Skin epidermis (tissue), 12 donors: ENCODE data around the gene PGM5.

Experiments
- H3K27ac ChIP-seq, 21 experiments: fragments of 200-600 bp; sonication (generic) in 11 of 21; one replicate each; pipeline ENCODE4 v1.5.0; 2020; ENCODE audit warnings: mild to moderate bottlenecking in 3 of 21, inconsistent platforms in 2 of 21, moderate library complexity in 2 of 21
- H3K4me3 ChIP-seq, 7 experiments: fragments of 200-600 bp; sonication (generic) in 2 of 7; one replicate each; pipeline ENCODE4 v1.5.0; 2020; ENCODE audit warnings: inconsistent platforms in 2 of 7, mild to moderate bottlenecking in 2 of 7, moderate library complexity in 1 of 7

PGM5 gene

DNA sequence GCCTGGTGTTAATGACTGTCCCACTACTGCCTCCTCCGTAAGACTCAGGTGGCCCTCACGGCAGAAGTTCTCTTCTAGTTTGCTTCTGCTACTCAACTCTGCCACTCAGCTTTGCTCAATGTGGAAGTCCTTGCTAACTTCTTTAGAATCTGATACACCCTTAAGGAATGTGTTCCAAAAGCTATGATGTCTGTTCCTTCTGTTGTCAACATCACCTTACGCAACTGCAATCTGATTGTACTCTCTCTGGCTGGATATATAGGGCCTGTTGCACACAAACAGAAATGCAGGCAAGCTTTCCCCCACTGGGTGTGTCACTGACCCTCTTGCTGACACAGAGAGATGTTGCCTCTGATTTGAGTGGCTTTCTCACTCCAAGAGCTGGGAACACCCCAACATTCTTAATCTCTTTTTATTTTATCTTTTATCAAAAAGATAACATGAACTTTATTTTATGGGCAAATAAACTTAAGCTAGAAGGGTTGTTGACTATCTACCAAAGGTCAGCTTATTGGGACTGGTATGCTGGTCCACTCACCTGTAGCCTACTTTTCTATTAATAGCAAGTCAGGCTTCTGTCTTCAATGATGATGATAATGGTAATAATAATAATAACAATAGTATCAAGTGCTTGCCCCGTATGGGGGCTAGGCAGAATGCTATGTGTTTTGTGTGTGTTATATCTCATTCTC is 159.1 kb downstream of the PGM5 start:
- H3K4me3 ChIP-seq: no peak overlapping the region
- no peak overlapping the region for H3K27ac ChIP-seq

DNA sequence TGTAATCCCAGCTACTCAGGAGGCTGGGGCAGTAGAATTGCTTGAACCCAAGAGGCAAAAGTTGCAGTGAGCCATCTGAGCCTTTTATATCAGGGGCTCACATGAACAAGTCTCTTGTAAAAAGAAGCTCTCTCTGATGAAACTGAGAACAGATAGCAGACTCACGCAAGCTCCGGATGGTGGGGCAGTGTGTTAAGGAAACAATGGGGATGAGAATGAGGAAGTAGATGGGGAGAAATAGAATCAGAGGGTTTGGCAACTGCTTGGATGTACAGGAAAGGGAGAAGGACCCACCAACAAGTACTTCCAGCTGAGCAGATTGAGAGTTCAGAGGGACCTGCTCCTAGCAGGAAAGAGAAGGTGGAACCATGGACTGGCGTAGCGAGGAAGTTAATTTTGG is 165.7 kb downstream of the PGM5 start:
- Histone ChIP-seq H3K27ac (no peak overlapping the region), H3K4me3 (no peak overlapping the region)

DNA sequence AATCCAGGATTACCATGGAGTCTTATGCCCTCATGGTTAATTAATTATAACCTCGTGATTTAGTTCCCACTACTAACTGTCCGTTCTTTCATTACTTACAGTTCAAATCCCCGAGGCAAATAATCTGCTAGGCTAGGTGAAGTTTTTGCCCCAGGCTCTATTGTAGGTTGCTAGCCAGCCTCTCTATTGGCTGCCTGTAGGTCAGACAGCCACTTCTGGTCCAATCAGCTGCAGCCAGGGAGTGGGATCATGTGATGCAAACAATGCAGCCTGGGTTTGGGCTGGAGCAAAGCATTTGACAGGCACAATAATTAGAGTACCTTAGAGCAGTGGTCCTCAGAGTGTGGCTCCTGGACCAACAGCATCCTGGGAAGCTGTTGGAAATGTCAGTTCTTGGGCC is 166.5 kb downstream of the PGM5 start:
- no peak overlapping the region for H3K4me3 ChIP-seq
- no peak overlapping the region for H3K27ac ChIP-seq

DNA sequence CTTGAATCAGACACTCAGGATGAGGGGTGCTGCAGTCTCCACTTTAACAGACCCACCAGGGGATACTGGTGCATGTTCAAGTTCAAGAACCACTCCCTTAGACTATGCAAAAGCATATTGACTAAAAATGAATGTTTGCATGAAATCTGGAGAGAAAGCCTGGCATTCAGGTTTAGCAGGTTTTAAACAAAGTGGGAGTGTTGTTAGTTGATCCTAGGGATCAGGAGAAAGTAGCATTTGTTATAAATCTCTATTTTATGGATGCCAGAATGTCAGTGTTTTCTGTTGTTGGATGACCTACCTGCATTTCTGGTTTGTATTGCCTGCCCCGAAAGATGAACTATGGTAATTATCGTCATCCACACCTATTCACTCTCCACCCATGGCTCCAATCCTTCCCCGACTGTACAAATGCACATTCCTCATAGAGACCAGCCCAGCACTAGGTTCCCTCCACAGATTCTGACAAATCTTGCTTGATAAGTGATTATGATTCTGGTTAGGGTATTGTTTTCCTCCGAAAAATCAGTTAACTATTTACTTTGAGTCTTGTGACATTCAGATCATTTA is 167.0 kb downstream of the PGM5 start:
- no peak overlapping the region for H3K4me3 ChIP-seq
- H3K27ac ChIP-seq: no peak overlapping the region

DNA sequence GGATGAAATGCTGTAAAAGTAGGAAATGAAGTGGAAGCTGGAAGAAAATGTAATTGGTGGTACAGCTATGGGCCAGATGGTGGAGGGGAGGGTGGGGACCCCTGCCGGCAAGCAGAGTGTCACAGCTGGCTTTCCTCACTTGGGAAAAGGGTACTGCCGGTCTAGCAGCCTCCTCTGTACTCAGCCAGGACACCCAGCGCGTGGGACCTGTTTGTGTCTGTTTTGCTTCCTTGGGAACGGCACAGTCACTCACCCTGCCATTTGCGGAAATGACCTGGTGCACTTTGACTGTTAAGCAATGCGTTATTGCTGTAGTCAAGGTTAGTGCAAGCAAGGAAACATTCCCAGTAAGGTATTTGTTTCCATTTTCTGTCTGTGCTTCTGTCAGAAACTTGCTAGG is 174.2 kb downstream of the PGM5 start:
- no peak overlapping the region for H3K27ac ChIP-seq
- no peak overlapping the region for H3K4me3 ChIP-seq

DNA sequence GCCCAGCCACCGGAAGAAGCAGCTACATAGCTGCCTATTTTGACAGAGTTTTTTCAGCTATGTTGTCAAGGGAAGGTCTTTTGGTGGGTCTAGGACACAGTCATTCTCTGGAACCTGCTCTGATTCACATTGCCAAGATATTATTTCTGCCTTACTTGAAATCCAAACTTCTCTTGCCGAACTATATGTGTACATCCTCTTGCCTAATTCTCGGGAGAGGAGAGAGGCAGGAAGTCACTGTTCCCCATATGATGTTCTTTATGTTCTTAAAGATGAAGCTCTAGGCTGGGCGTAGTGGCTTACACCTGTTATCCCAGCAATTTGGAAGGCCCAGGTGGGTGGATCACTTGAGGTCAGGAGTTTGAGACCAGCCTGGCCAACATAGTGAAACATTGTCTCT is 175.7 kb downstream of the PGM5 start:
- Histone ChIP-seq H3K27ac (no peak overlapping the region), H3K4me3 (no peak overlapping the region)

DNA sequence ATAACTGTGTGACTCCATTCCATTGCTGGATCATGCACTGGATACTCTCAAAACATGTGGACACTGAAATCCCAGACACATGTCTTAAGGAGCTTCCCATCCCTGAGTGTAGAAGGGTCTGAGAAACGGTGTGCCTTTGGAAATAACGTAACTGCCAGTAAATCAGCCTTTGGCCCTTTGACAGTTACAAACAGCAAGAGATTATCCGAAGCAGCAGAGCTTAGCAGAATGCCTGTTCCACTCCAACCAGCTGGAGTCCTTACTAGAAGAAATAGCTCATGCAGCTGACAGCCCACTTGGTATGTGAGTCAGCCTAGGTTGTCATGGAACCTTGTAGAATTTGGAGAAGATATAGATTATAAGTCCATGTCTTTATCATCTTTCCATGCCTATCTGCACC is 177.3 kb downstream of the PGM5 start:
- no peak overlapping the region for H3K4me3 ChIP-seq
- H3K27ac ChIP-seq: no peak overlapping the region

DNA sequence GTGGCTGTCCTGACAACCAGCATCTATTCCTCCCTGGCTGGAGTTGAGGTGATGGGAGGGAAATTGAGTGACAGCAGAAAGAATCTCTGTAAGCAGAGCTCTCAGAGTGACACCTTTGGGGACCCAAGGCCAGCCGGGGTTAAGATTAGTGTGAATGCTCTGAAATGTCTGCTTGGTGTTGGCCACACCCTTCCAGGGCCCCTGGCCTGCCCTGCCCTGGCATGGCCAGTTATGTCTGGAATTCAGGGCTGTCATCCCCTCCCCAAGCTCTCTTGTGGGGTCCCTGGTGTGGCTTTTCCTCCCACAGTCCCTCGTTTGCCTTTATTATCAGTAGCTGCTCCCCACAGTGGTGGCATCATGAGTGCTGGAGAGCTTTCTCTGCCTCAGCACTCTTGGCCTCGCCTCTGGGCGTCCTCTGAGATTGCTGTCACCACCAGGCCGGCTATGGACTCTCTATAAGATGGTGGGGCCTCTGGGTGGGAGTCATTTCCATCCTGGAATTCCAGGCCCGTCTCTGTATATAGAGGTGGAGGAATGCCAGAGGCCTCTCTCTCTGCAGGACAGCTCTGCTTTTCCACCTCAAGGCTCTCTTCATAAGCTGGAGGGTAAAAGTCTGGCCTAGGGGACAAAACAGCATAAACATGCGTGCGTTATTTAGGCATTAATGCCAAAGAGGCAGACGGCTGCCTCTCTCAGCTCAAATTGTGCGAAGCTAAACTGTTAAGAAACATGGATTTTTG is 180.6 kb downstream of the PGM5 start:
- H3K27ac ChIP-seq: no peak overlapping the region
- H3K4me3 ChIP-seq: no peak overlapping the region

DNA sequence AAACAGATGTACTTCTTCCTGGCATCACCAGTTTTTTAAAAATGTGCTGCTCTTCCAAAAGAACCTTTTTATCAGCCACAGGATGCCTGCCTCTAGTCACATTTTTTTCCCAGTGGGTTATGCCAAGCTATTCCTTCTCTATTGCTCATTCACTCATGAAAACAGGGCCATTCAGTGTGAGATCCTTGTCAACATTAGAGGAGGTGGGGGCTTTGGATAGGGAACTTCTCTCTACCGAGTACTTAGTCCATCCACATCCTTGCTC is 181.1 kb downstream of the PGM5 start:
- Histone ChIP-seq H3K4me3 (no peak overlapping the region), H3K27ac (no peak overlapping the region)

DNA sequence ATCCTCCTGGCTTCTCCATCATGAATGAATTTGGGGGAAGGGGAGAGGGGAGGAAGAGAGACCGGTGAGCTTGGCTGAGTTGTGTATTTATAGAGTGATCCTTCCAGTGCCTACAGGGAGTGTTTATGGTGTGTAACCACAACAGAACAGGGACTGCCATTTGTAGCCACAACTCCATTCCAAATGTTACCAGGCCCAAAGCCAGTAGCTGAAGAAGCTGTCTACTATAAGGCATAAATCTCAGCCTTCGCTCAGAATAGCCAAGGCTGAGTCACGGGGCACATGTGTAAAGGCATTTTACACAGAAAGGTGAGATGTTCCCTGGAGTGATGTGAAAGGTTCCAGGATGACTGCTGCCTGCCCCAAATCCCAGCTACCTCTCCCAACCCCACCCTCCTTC is 181.8 kb downstream of the PGM5 start:
- Histone ChIP-seq H3K27ac (no peak overlapping the region), H3K4me3 (no peak overlapping the region)

DNA sequence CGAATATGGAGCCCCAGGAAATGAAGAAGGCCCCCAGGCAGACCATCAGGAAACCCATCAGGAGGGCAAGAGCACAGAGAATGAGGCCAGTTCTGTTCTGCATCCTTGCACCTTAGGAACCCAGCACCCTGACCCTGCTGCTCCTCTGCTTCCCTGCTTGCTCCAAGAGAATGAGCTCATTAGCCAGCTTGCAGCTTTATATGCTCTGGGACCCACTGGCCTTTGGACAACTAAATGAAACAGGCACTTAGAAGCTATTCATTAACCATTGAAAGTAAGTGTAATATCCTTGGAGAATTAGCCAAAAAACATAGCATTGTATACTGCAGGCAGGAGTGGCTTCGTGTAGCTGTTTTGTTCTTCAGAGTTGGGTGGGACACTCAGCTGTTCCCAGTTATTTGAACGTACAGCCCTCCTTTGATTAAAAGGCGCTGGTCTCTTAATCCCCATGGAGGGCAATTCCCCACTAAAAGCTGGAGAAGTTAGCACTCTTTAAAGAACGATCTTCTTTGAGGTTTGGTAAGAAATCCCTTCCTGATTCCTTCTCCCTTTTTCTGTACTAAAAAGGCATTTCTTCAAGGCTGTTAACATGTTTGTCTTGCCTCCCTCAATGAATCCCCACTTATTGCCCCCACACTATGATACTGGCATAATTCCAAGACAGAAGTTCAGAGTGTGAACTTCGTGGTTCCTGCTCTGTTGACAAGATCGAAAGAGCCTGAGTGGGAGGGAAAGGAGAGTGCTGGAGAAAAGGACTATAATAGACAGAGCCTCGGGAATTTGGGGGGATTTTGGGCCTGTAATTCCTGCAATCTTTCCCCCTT is 184.5 kb downstream of the PGM5 start, which contains the start of gene TMEM252:
TMEM252 (minus strand) TSS at position 172 of the 824 bp plus-strand sequence; CDS start at position 103, 69 bp downstream.
- Histone ChIP-seq H3K27ac (no peak within 1 kb of the TSS), H3K4me3 (no peak within 1 kb of the TSS)

DNA sequence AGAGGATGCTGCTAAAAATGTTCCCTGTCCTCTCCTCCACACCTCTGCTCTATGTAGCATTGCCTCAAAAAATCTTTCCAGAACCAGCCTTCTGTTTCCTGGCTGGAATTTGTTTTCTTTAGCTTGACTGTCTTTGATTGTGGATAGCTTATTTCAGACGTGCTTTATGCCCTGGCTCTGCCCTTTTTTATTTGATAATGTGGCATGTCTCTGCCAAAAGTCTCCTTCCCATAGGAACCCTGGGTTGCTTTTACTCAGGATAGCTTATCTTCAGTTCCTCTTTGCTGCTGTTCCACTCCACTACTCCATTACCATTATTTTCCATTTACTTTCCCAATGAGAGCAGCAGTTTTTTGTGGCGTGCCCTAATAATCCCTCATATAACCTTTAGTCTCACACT is 185.2 kb downstream of the PGM5 start:
- H3K4me3 ChIP-seq: no peak overlapping the region
- no peak overlapping the region for H3K27ac ChIP-seq

DNA sequence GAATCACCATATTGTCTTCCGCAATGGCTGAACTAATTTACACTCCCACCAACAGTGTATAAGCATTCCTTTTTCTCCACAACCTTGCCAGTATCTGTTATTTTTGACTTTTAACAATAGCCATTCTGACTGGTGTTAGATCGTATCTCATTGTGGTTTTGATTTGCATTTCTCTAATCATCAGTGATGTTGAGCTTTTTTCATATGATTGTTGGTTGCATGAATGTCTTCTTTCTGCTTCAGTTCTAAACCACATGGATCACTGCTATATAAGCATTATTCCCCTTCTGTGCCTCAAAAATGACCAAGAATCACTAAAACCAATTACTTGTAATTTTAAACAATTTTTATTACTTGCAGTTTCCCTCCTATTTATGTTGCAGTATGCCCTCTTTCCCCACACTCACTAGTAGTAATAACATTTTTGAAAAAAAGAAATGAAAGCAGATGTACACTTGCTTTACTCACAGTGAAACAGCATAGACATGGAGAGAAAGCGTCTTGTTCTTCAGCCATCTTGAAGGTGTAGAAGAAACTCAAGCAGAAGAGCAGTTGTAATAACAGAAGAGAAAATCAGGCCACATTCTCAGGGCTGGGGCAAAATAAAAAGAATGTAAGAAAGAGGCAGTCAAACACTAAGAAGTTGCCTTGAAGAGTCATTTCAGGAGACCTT is 188.8 kb downstream of the PGM5 start:
- Histone ChIP-seq H3K4me3 (no peak overlapping the region), H3K27ac (peak overlapping the region in 1 of 21 experiments; percentile 74)

DNA sequence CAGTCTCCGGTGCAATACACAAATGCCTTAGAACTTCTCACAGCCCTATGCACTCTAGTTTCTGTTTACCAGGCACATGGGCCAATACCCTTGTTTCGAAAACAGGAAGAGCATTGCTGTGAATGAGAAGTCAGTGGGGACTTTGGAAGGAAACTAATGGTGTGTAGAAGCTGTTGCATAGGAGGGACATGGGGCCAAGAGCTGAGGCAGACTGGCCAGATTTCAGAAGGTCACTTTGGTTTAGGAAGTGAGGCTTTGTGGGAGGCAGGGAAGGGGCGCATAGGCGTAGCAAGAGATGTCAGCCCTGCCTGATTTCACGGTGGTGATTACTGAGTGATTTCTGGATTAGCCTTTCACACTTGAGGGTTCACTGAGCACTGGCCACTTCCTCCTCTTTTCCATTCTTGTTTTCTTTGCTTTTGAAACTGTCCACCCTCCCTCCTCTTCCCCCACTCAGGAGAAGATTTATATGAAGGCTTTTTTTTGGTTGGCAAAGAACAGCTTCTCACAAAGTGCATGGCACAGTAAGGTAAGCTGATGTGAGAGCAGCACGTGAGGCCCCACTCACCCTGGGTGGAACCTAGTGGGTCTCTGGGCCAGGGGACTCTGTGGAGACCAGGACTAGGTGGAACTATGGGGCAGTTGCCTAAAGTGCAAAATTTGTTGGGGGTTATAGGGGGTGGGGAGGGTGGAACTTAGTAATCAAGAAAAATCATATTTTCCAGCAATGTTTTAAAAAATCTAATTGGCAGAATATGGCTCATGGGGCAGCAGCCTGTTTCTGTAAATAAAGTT is 190.4 kb downstream of the PGM5 start:
- H3K4me3 ChIP-seq: no peak overlapping the region
- H3K27ac ChIP-seq: peak overlapping the region in 12 of 21 experiments; percentile 1 to 74 (median 33)

DNA sequence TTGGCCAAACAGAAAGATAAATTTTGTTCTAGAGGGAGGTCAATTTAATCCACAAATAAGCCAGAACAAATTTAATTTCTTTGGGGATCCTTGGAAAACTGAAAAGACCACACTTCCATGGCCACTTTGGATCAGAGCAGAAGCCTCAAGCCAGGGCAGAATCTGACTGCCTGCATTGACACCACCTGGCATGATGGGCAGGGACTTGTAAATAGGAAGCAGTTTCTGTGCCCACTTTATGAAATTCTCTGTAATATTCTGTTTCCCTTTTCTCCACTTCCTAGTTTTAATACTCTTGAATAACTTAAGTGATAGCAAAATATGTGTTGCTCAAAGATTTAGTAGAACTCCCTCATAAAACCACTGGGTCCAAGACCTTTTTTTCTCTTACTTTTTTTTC is 191.0 kb downstream of the PGM5 start:
- no peak overlapping the region for H3K4me3 ChIP-seq
- H3K27ac ChIP-seq: peak overlapping the region in 9 of 21 experiments; percentile 18 to 74 (median 46)

DNA sequence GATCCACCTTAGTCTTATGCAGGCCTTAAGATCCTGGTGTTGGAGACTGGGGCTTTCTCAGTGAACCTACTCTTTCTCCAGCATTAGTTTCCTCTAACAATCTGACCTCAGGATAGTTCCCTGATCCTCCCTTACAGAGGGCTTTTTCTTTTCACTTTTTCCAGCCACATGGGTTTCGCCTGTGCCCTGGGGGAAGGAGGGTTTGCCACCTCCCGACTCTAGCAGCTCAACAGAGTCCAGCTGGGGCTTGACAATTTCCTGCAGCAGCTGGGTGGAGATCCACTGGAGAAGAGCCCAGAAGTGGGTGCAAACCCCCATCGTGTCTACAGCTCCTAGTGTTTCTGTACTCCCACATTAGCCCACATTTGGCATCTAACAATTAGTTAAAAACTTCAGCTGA is 191.8 kb downstream of the PGM5 start:
- peak overlapping the region in 3 of 21 experiments; percentile 15 to 29 (median 21) for H3K27ac ChIP-seq
- no peak overlapping the region for H3K4me3 ChIP-seq

DNA sequence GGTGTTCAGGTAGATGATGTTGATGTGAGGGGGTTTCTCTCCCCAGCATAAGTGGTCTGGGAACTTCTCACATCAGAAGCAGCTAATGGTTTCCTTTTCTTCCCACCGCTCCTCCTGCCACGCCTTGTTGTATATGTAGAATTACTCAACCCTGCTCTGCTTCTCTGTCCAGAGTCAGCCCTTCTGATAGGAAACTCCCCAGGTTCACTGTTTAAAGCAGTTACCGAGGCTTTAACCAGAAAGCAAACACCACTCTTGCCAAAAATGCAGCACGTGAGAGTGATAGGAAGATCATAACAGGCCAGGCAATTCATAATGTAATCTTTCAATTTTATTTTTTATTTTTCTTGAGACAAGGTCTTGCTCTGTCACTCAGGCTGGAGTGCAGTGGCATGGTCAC is 194.8 kb downstream of the PGM5 start:
- no peak overlapping the region for H3K27ac ChIP-seq
- H3K4me3 ChIP-seq: no peak overlapping the region

DNA sequence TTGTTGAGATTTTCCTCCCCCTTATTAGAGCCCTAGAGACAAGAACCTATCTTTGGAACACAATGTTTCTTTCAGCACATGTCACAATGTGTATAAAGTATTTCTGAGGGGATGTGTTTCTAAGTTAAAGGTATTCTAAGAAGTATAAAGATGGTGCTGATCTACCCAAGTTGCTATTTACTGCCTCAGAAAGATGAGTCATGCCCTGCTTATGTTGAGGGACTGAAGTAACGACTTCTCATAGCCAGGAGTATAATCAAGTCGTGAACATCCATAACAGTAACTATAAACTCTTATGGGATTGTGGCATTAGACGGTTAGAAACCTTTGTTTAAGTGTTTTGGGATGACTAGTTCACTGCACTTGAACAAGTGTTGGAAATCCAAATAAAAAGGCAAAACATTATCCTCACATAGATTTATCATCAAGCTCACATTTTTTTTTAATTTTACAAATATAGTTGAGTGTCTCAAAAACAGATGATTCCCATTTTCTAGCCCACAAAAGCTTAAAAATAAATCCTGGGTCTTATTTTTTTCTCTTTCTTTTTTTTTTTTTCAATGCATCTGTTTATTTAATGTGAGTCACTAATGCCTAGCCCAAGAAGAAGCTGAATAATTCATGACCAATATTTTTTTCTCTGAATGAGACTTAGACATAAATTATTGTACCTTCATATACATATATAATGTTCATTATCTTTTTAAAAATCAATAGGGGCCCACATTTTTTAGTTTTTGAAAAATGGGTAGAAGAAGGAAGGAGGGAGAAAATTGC is 196.5 kb downstream of the PGM5 start:
- H3K27ac ChIP-seq: no peak overlapping the region
- no peak overlapping the region for H3K4me3 ChIP-seq
